GM11168 (cell line): ENCODE data around the gene CBFA2T2.
"Not testable (repeated sequence)": the region's sequence is repeated elsewhere in the genome, so short reads cannot be mapped to it uniquely, and the experiment has no call there.

Experiments used
- in situ Hi-C: fragments of 300-500 bp; cut with MboI; formaldehyde crosslinking; loops from one replicate; pipeline ENCODE4 v1.12.0; 2022; ENCODE audit warnings: low sequenced_read_pairs; ENCODE audit not compliant: unreplicated experiment

Gene CBFA2T2

GRCh38 chr20:33541074-33541473 is 51.2 kb downstream of the CBFA2T2 start:
- in situ Hi-C loops: no loop called here

DNA sequence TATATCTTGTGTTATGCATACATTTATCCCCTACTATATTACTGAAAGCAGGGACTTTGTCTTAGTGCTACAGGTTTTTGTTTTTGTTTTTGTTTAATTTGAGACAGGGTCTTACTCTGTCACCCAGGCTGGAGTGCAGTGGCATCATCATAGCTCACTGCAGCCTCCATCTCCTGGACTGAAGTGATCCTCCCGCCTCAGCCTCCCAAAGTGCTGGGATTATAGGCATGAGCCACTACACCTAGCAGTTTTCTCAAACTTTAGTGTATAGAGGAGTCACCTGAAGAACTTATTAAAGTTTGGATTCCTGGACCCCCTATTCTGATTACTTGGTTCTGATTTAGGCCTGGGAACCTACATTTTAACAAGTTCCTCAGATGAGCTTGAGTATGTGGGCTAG is 51.9 kb downstream of the CBFA2T2 start:
- in situ Hi-C loops: no loop called here

DNA sequence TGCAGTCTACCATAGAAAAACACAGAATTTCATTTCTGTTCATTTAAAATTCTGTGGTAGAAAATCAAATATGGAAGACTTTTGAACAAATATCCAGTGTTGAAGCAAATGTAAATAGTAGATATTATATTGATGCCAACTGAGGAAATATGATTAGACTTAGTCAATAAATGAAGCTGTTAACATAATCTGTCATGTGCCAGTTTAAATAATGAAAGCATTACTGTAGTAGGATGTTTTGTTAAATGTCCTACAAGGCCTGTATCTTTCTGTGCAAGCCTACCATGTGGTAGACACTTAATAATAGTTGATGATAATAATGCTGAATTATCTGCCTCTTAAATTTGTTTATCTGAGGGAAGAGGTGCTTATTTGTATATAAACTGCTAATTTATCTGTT is 55.9 kb downstream of the CBFA2T2 start:
- in situ Hi-C loops: no loop called here

GRCh38 chr20:33549229-33549999 is 59.5 kb downstream of the CBFA2T2 start:
- in situ Hi-C loops: no loop called here

- in situ Hi-C loops: no loop called here
These were observed 61.9 kb downstream of the CBFA2T2 start for GRCh38 chr20:33551778-33552177.

DNA sequence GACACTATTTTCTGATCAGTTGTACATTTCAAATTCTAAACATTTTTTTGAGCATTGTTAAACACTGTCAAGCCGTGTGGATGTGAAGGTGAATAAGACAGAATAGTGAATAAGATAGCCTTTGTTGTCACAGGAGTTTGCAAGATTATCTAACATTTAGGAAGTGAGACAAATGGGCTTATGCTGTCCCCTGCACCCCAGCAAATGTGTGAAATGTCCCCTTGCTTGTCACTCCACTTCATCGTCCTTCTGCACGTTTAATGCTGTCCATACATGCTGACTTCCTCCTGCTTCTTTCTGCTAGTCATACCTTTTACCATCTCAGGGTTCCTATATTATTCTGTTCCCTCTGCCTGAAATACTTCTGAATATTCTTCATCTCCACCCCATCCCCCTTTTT is 62.6 kb downstream of the CBFA2T2 start:
- in situ Hi-C loops: no loop called here

DNA sequence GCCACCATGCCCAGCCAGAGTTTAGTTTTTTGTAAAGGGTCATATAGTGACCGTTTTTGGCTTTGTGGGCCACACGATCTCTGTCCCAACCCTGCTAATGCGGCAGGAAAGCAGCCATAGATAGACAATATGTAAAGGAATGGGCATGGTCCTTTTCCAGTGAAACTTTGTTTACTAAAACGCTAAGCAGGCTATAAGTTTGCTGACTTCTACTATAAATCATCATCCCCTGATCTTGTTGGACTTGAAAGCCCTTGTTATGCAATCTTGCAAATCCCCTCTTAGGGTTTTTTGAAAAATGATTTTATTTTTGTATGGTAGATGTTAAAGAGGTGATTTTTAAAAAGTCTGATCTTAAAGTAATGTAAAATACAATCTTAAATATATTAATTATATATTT is 63.6 kb downstream of the CBFA2T2 start:
- in situ Hi-C loops: no loop called here

GRCh38 chr20:33554914-33555420 is 65.1 kb downstream of the CBFA2T2 start:
- in situ Hi-C loops: no loop called here

- in situ Hi-C loops: no loop called here
These were observed 65.9 kb downstream of the CBFA2T2 start for GRCh38 chr20:33555755-33556154.

- in situ Hi-C loops: no loop called here
These were observed 66.3 kb downstream of the CBFA2T2 start for GRCh38 chr20:33556246-33556645.

GRCh38 chr20:33558348-33559144 is 68.7 kb downstream of the CBFA2T2 start:
- in situ Hi-C loops: no loop called here

DNA sequence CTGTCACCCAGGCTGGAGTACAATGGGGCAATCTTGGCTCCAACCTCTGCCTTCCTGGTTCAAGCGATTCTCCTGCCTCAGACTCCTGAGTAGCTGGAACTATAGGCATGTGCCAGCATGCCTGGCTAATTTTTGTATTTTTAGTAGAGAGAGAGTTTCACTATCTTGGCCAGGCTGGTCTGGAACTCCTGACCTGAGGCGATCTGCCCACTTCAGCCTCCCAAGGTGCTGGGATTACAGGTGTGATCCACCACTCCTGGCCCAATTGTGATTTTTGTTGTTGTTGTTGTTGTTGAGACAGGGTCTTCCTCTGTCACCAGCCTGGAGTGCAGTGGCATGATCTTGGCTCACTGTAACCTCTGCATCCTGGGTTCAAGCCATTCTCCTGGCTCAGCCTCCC is 69.3 kb downstream of the CBFA2T2 start:
- in situ Hi-C loops: no loop called here

- in situ Hi-C loops: no loop called here
These were observed 70.1 kb downstream of the CBFA2T2 start for GRCh38 chr20:33560026-33560425.

- in situ Hi-C loops: not testable (repeated sequence)
These were observed 71.2 kb downstream of the CBFA2T2 start for GRCh38 chr20:33561053-33561452.

DNA sequence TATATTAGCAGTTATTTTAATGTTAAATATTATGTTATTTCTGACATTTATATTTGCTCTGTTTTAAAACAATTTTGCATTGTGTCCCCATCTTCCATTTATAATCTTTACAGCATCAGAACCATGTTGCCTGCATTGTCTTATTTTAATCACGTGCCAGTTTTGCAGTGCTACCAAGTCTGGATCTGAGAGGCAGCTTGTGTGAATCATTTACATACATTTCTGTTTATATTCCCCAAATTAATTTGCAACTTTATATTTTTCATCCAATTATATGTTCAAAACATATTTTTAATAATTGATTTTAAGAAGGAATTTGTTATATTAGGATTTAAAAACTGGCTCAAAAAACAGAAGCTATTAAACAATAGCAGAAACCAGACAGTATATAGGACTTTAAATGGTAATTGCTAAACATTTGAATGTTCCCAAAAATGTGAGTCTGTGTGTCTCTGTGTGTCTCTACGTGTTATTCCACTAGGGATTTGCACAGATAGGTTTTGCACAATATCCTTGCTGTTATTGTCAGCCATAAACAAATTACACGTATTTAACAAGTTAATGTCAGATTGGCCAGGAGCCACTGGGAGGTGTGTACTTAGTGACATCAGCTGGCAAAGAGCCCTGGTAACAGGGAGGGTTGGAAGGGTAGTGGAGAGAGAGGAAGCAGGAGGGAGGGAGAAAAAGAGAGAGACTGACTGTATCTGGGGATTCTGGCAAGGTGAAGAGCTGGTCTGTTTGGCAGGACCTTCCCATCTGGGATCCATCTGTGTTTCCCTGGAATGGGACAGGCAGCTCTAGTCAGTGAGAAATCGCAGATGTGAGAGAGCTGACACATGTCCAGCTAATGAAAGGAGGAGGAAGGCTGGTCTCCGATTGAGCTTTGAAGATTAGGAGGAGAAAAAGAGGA is 72.1 kb downstream of the CBFA2T2 start:
- in situ Hi-C loops: no loop called here

GRCh38 chr20:33563788-33564187 is 73.9 kb downstream of the CBFA2T2 start:
- in situ Hi-C loops: no loop called here

DNA sequence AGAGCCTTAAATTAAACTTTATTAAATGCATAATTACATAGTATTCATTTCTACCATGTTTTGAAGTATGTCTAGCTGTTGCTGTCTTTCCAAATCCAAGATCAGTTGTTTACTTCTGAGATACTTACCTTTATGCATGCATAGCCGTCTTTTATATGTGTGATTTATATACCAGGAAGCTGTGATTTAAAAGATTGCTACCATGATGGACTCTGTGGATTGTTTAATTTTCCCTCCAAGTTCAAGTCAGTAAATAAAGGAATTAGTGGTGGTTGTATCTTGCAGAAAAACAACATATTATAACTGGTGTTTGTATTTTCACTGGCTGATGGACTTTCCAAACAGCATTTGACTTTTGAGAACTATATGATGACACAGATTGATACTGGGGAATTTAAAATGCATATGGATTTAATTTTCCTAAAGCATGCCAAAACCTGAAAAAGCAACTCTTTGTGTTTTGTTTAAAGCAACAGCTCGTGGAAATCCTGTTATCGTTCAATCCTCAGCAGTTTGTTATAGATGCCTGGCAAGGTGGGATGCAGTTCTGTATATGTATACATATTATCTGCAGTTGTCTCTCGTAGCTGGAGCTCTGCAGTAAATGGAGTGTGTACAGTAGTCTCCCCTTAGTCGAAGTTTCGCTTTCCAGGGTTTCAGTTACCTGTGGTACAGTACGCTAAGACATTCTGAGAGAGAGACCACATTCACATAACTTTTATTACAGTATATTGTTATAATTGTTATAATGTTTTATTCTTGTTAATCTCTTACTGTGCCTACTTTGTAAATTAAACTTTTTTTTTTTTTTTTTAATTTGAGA is 77.1 kb downstream of the CBFA2T2 start:
- in situ Hi-C loops: no loop called here

GRCh38 chr20:33567949-33568348 is 78.1 kb downstream of the CBFA2T2 start:
- in situ Hi-C loops: no loop called here

GRCh38 chr20:33568378-33568777 is 78.5 kb downstream of the CBFA2T2 start:
- in situ Hi-C loops: no loop called here
